Measurements from ENCODE around the gene PROCR.
"Not testable (repeated sequence)": the region's sequence is repeated elsewhere in the genome, so short reads cannot be mapped to it uniquely, and the experiment has no call there.

The PROCR gene

GRCh38 chr20:35196313-35196712, 24.4 kb downstream of the PROCR start:
- H3K27me3 ChIP-seq = no peaks in the 10 kb centered on the region
- H3K36me3 ChIP-seq = peaks cover 7% of the 10 kb centered on the region
- no peak for TF ChIP-seq Cebpa-rat (IDR thresholded peaks at IDR 0.05)

GRCh38 chr20:35199740-35200139, 27.9 kb downstream of the PROCR start:
- Histone ChIP-seq H3K27me3 (no peaks in the 10 kb centered on the region), H3K9me3 (peaks cover 49% of the 10 kb centered on the region), H3K4me1 (no peaks in the 10 kb centered on the region), H3K4me2 (no peak overlapping the region), H4K20me1 (no peaks in the 10 kb centered on the region), H3K4me3 (no peak overlapping the region), H3K9ac (no peak overlapping the region), H3K27ac (no peak overlapping the region), H3K36me3 (peaks cover 7% of the 10 kb centered on the region)
- no peak for TF ChIP-seq Cebpa-rat (IDR thresholded peaks at IDR 0.05)

More at GRCh38 chr20:35196313-35196712, 24.4 kb downstream of the PROCR start:
- no peak overlapping the region for H3K9ac ChIP-seq
- no peak overlapping the region for H3K27ac ChIP-seq
- no peak overlapping the region for H3K4me2 ChIP-seq
- H3K9me3 ChIP-seq = peaks cover 49% of the 10 kb centered on the region
- no peak overlapping the region for H3K4me3 ChIP-seq
- H3K4me1 ChIP-seq = no peaks in the 10 kb centered on the region
- H4K20me1 ChIP-seq = no peaks in the 10 kb centered on the region

GRCh38 chr20:35200267-35200666, 28.4 kb downstream of the PROCR start:
- peaks cover 48% of the 10 kb centered on the region for H3K9me3 ChIP-seq
- H3K27me3 ChIP-seq = no peaks in the 10 kb centered on the region
- H3K4me2 ChIP-seq = no peak overlapping the region
- peaks cover 7% of the 10 kb centered on the region for H3K36me3 ChIP-seq
- H3K4me1 ChIP-seq = no peaks in the 10 kb centered on the region
- TF ChIP-seq Cebpa-rat (IDR thresholded peaks at IDR 0.05) = no peak
- no peaks in the 10 kb centered on the region for H4K20me1 ChIP-seq
- no peak overlapping the region for H3K9ac ChIP-seq
- H3K27ac ChIP-seq = no peak overlapping the region
- no peak overlapping the region for H3K4me3 ChIP-seq

- H3K4me1 ChIP-seq = not testable (repeated sequence)
These were observed 29.6 kb downstream of the PROCR start for GRCh38 chr20:35201467-35201866.

GRCh38 chr20:35206802-35207201, 34.9 kb downstream of the PROCR start:
- H3K4me1 ChIP-seq = no peaks in the 10 kb centered on the region
- no peaks in the 10 kb centered on the region for H3K9me3 ChIP-seq
- H3K4me2 ChIP-seq = no peak overlapping the region
- H3K27ac ChIP-seq = no peak overlapping the region
- no peaks in the 10 kb centered on the region for H3K27me3 ChIP-seq
- no peak overlapping the region for H3K9ac ChIP-seq
- no peak overlapping the region for H3K4me3 ChIP-seq
- no peaks in the 10 kb centered on the region for H3K36me3 ChIP-seq
- no peaks in the 10 kb centered on the region for H4K20me1 ChIP-seq
- TF ChIP-seq Cebpa-rat (IDR thresholded peaks at IDR 0.05) = no peak

More at GRCh38 chr20:35201467-35201866, 29.6 kb downstream of the PROCR start:
- H3K9me3 ChIP-seq = peaks cover 36% of the 10 kb centered on the region
- H3K27ac ChIP-seq, H3K4me2 ChIP-seq, H3K36me3 ChIP-seq, H4K20me1 ChIP-seq, H3K27me3 ChIP-seq, H3K9ac ChIP-seq, H3K4me3 ChIP-seq: not testable (repeated sequence)

- TF ChIP-seq Cebpa-rat (IDR thresholded peaks at IDR 0.05) = no peak
- Histone ChIP-seq H3K9me3 (no peaks in the 10 kb centered on the region), H3K4me1 (no peaks in the 10 kb centered on the region), H3K4me3 (no peak overlapping the region), H3K27ac (no peak overlapping the region), H3K36me3 (no peaks in the 10 kb centered on the region), H4K20me1 (no peaks in the 10 kb centered on the region), H3K27me3 (no peaks in the 10 kb centered on the region), H3K4me2 (no peak overlapping the region), H3K9ac (no peak overlapping the region)
These were observed 36.2 kb downstream of the PROCR start for GRCh38 chr20:35207950-35208611.

- no peaks in the 10 kb centered on the region for H3K27me3 ChIP-seq
- no peaks in the 10 kb centered on the region for H3K4me1 ChIP-seq
- no peaks in the 10 kb centered on the region for H3K9me3 ChIP-seq
- H3K36me3 ChIP-seq = no peaks in the 10 kb centered on the region
- H4K20me1 ChIP-seq = 0 out of 2 replicates have a peak, but pooled peaks cover 4% of the 10 kb centered on the region
- no peak overlapping the region for H3K27ac ChIP-seq
- no peak for TF ChIP-seq Cebpa-rat (IDR thresholded peaks at IDR 0.05)
- H3K9ac ChIP-seq = no peak overlapping the region
- no peak overlapping the region for H3K4me3 ChIP-seq
- no peak overlapping the region for H3K4me2 ChIP-seq
These were observed 43.4 kb downstream of the PROCR start for GRCh38 chr20:35215066-35215956.

- Histone ChIP-seq H3K27me3 (no peaks in the 10 kb centered on the region), H3K4me1 (no peaks in the 10 kb centered on the region), H3K9ac (no peak overlapping the region), H3K9me3 (no peaks in the 10 kb centered on the region), H4K20me1 (0 out of 2 replicates have a peak, but pooled peaks cover 4% of the 10 kb centered on the region), H3K36me3 (no peaks in the 10 kb centered on the region), H3K27ac (no peak overlapping the region), H3K4me3 (no peak overlapping the region), H3K4me2 (no peak overlapping the region)
- TF ChIP-seq Cebpa-rat (IDR thresholded peaks at IDR 0.05) = no peak
These were observed 44.7 kb downstream of the PROCR start for GRCh38 chr20:35216541-35216940.

- Histone ChIP-seq H3K9me3 (peaks cover 6% of the 10 kb centered on the region; the same call in 1 of the 2 replicates), H3K4me3 (no peak overlapping the region), H3K36me3 (no peaks in the 10 kb centered on the region), H3K9ac (no peak overlapping the region), H3K4me1 (no peaks in the 10 kb centered on the region), H3K27me3 (peaks cover 57% of the 10 kb centered on the region), H3K27ac (no peak overlapping the region), H3K4me2 (no peak overlapping the region), H4K20me1 (peaks cover 47% of the 10 kb centered on the region)
- TF ChIP-seq Cebpa-rat (IDR thresholded peaks at IDR 0.05) = no peak
These were observed 52.1 kb downstream of the PROCR start for GRCh38 chr20:35223941-35224340.

GRCh38 chr20:35224536-35224935, 52.7 kb downstream of the PROCR start:
- H3K36me3 ChIP-seq = no peaks in the 10 kb centered on the region
- no peak overlapping the region for H3K27ac ChIP-seq
- peaks cover 6% of the 10 kb centered on the region; the same call in 1 of the 2 replicates for H3K9me3 ChIP-seq
- peaks cover 53% of the 10 kb centered on the region for H4K20me1 ChIP-seq
- TF ChIP-seq Cebpa-rat (IDR thresholded peaks at IDR 0.05) = no peak
- no peak overlapping the region for H3K4me2 ChIP-seq
- peaks cover 62% of the 10 kb centered on the region for H3K27me3 ChIP-seq
- H3K4me3 ChIP-seq = no peak overlapping the region
- H3K9ac ChIP-seq = no peak overlapping the region
- H3K4me1 ChIP-seq = no peaks in the 10 kb centered on the region

All from BLaER1 (cell line).